GM23338 (cell line): ENCODE results near the gene ZNF536. TPM values are rescaled to one million over a fixed set of nuclear protein-coding genes. Genes with fewer than 3 reads are reported as not detected.

Source experiments
- ATAC-seq: fragments of 200-7000 bp; cut with Tn5 transposase; 3 replicates; pipeline ENCODE4 v1.9.1; 2020
- DNase-seq: peaks from one replicate; pipeline ENCODE4 v3.0.0-alpha.2; 2015; ENCODE audit warnings: low spot score
- H2AFZ ChIP-seq: fragments of 200-600 bp; sonication (generic); 2 replicates; pipeline ENCODE4 v1.8.0; 2016; ENCODE audit warnings: antibody characterized with exemption, mild to moderate bottlenecking, moderate library complexity
- H3F3A ChIP-seq: fragments of 200-600 bp; sonication (generic); replicated peaks from 2 replicates; pipeline ENCODE4 v1.8.0; 2017; ENCODE audit warnings: antibody characterized with exemption, mixed run types, low read depth
- H3K27ac ChIP-seq: fragments of 200-600 bp; sonication (generic); 2 replicates; pipeline ENCODE4 v1.6.1; 2016; ENCODE audit warnings: low read depth
- H3K27me3 ChIP-seq: fragments of 200-600 bp; sonication (generic); 2 replicates; pipeline ENCODE4 v1.8.0; 2016; ENCODE audit warnings: mild to moderate bottlenecking, mixed run types, moderate library complexity; ENCODE audit not compliant: insufficient read depth
- H3K36me3 ChIP-seq: fragments of 200-600 bp; sonication (generic); 2 replicates; pipeline ENCODE4 v1.8.0; 2016; ENCODE audit warnings: mild to moderate bottlenecking; ENCODE audit not compliant: insufficient read depth
- H3K4me1 ChIP-seq: fragments of 200-600 bp; sonication (generic); 2 replicates; pipeline ENCODE4 v1.8.0; 2016; ENCODE audit warnings: mild to moderate bottlenecking, moderate library complexity; ENCODE audit not compliant: insufficient read depth
- H3K4me2 ChIP-seq: fragments of 200-600 bp; sonication (generic); 2 replicates; pipeline ENCODE4 v1.7.1; 2017; ENCODE audit warnings: mixed run types
- H3K4me3 ChIP-seq: fragments of 200-600 bp; sonication (generic); 2 replicates; pipeline ENCODE4 v1.6.1; 2016; ENCODE audit warnings: mixed run types
- H3K79me2 ChIP-seq: fragments of 200-600 bp; sonication (generic); replicated peaks from 2 replicates; pipeline ENCODE4 v1.8.0; 2017; ENCODE audit warnings: mild to moderate bottlenecking; ENCODE audit not compliant: insufficient read depth
- H3K9me2 ChIP-seq: fragments of 200-600 bp; sonication (generic); 2 replicates; pipeline ENCODE4 v1.8.0; 2017; ENCODE audit not compliant: insufficient read depth
- H4K20me1 ChIP-seq: fragments of 200-600 bp; sonication (generic); replicated peaks from 2 replicates; pipeline ENCODE4 v1.8.0; 2017; ENCODE audit warnings: mild to moderate bottlenecking; ENCODE audit not compliant: insufficient read depth
- H3K27ac Mint-ChIP-seq: 2 replicates; pipeline ENCODE4 v1.8.0; 2020; ENCODE audit warnings: inconsistent platforms, mild to moderate bottlenecking, moderate library complexity, mixed read lengths
- H3K27me3 Mint-ChIP-seq: 3 replicates; pipeline ENCODE4 v1.8.0; 2022; ENCODE audit warnings: low read depth, mild to moderate bottlenecking, moderate library complexity, mixed read lengths, inconsistent platforms; ENCODE audit not compliant: insufficient read depth, poor library complexity
- H3K36me3 Mint-ChIP-seq: 3 replicates; pipeline ENCODE4 v1.8.0; 2021; ENCODE audit warnings: low read depth, mild to moderate bottlenecking, inconsistent platforms, moderate library complexity, mixed read lengths
- H3K4me1 Mint-ChIP-seq: 3 replicates; pipeline ENCODE4 v1.8.0; 2020; ENCODE audit warnings: mild to moderate bottlenecking, inconsistent platforms, mixed read lengths
- H3K4me3 Mint-ChIP-seq: 3 replicates; pipeline ENCODE4 v1.8.0; 2021; ENCODE audit warnings: moderate library complexity, mild to moderate bottlenecking, inconsistent platforms, mixed read lengths
- H3K9me3 Mint-ChIP-seq: 3 replicates; pipeline ENCODE4 v1.8.0; 2020; ENCODE audit warnings: moderate library complexity, mild to moderate bottlenecking, inconsistent platforms, mixed read lengths
- CREB1 ChIP-seq: fragments of 250-450 bp; sonication (Bioruptor Pico); IDR thresholded peaks from 2 replicates; pipeline ENCODE4 v1.5.0; 2020; ENCODE audit warnings: low read depth, mild to moderate bottlenecking, moderate library complexity
- CTCF ChIP-seq, 2 experiments: fragments of 200-600 bp in 1 of 2; sonication (generic) in 1 of 2; conservative IDR thresholded peaks; 2 replicates each; pipeline versions ENCODE4 v1.5.1 to v1.6.1; 2016 to 2017; ENCODE audit warnings: antibody characterized with exemption in 2 of 2, low read depth in 2 of 2, mild to moderate bottlenecking in 2 of 2, moderate library complexity in 1 of 2
- EZH2 ChIP-seq: fragments of 200-600 bp; sonication (generic); IDR thresholded peaks from one replicate; pipeline ENCODE4 v1.8.0; 2017; ENCODE audit warnings: antibody characterized with exemption, mild to moderate bottlenecking, low read depth; ENCODE audit not compliant: unreplicated experiment
- EZH2phosphoT487 ChIP-seq: fragments of 200-600 bp; sonication (generic); IDR thresholded peaks from one replicate; pipeline ENCODE4 v1.8.1; 2018; ENCODE audit warnings: antibody characterized with exemption; ENCODE audit not compliant: unreplicated experiment
- NANOG ChIP-seq: IDR thresholded peaks from 2 replicates; pipeline ENCODE4 v1.6.1; 2016; ENCODE audit warnings: antibody characterized with exemption, borderline replicate concordance
- POLR2AphosphoS5 ChIP-seq: IDR thresholded peaks from 2 replicates; pipeline ENCODE4 v1.6.1; 2016; ENCODE audit warnings: antibody characterized with exemption, low read depth
- REST ChIP-seq: IDR thresholded peaks from one replicate; pipeline ENCODE4 v1.6.1; 2018; ENCODE audit warnings: antibody characterized with exemption; ENCODE audit not compliant: unreplicated experiment
- STAT1 ChIP-seq: IDR thresholded peaks from one replicate; pipeline ENCODE4 v1.6.1; 2016; ENCODE audit warnings: antibody characterized with exemption; ENCODE audit not compliant: unreplicated experiment
- ZNF114 ChIP-seq: fragments of 250-450 bp; sonication (Bioruptor Pico); IDR thresholded peaks from 2 replicates; pipeline ENCODE4 v1.5.0; 2020; ENCODE audit warnings: mild to moderate bottlenecking, moderate library complexity
- ZNF331 ChIP-seq: fragments of 250-450 bp; sonication (Bioruptor Pico); IDR thresholded peaks from 2 replicates; pipeline ENCODE4 v1.5.0; 2020; ENCODE audit warnings: low read depth, mild to moderate bottlenecking, moderate library complexity
- ZNF462 ChIP-seq: fragments of 250-450 bp; sonication (Bioruptor Pico); IDR thresholded peaks from 2 replicates; pipeline ENCODE4 v1.5.0; 2020; ENCODE audit warnings: mild to moderate bottlenecking, moderate library complexity
- polyA plus RNA-seq: library from polyadenylated mRNA; unstranded; fragments of >200 nt; fragmentation: Nextera tagmentation; extraction: Ambion mirVana; gene quantifications from 2 replicates; pipeline ENCODE4 v1.2.1, GENCODE V29; 2016
- total RNA-seq: library from RNA; depleted of rRNA; stranded (reverse); fragments of >200 nt; shearing (Covaris generic); gene quantifications from 2 replicates; pipeline ENCODE4 v1.2.3, GENCODE V29; 2014

The ZNF536 gene
- total and polyA plus RNA-seq, 2 experiments from 2014 or later, result 0.07 TPM; not detected in 1

DNA sequence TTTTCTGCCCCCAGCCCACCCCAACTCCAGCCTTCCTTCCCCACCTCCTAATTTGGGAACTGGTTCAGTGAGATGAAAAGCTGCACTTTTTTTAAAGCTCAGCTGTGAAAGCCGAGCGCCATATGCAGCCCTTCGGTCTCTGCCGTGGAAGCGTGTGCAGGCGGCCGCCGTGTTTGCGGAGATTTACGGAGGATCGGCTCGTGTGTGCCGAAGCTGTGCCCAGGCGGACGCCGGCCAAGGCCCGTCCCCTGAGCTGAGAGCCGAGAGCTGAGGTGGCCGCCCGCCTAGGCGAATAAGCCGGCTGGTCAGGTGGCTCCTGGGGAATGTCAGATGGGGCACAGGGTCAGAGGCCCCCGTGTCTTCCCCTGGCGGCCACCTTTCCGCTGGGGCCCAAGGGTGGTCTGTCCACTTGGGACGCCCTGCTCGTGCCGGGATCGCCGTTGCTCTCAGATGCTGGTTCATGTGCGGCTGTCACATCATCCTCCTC lies 78.7 kb downstream of the ZNF536 start:
- no peaks in the 10 kb centered on the region; the same call in 1 of the 2 replicates for H3K9me2 ChIP-seq
- H3K79me2 ChIP-seq, result no peaks in the 10 kb centered on the region
- H3K4me2 ChIP-seq, result peak overlapping the region; percentile 50; the same call in 1 of the 2 replicates
- no peaks in the 10 kb centered on the region for H3K36me3 Mint-ChIP-seq
- H3K4me3 Mint-ChIP-seq, result no peak overlapping the region
- H3K9me3 Mint-ChIP-seq, result no peaks in the 10 kb centered on the region
- DNase-seq (no peak), ATAC-seq (peak; percentile 26)
- peaks cover 57% of the 10 kb centered on the region for H3K4me1 Mint-ChIP-seq
- no peak overlapping the region for H2AFZ ChIP-seq
- H4K20me1 ChIP-seq, result no peaks in the 10 kb centered on the region
- peaks cover 33% of the 10 kb centered on the region for H3K4me1 ChIP-seq
- H3K27me3 Mint-ChIP-seq, result peaks cover 7% of the 10 kb centered on the region
- H3K27me3 ChIP-seq, result no peaks in the 10 kb centered on the region
- H3K4me3 ChIP-seq, result no peak overlapping the region
- no peaks in the 10 kb centered on the region for H3K36me3 ChIP-seq
- no peaks in the 10 kb centered on the region for H3F3A ChIP-seq
- H3K27ac Mint-ChIP-seq, result peak overlapping the region; percentile 84
- no peak overlapping the region for H3K27ac ChIP-seq
- no peak for TF ChIP-seq STAT1

DNA sequence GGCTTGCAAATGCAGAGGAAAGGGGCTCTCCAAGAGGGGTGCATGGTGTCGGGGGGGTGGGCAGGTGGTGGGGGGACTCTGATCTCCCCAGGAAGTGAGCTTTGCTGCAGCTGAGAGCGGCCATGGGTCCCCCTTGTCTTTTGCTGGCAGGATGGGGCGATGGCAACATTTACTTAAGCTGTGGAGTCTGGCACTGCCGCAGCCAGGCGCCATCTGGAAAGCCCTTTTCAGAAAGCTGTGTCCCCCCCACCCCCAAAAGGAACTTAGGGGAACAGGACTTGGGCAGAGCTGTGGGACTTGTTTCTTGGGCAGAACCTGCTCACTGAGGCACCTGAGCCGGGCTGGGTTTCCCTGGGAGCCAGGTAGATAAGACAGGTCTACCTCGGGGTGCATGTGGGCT lies 80.7 kb downstream of the ZNF536 start:
- H3K4me2 ChIP-seq, result no peak overlapping the region
- H3K27ac Mint-ChIP-seq, result 0 out of 2 replicates have a peak overlapping the region, but pooled peaks have one; percentile 1
- H3K4me3 Mint-ChIP-seq, result no peak overlapping the region
- H3K4me3 ChIP-seq, result no peak overlapping the region
- H3K27ac ChIP-seq, result no peak overlapping the region
- peaks cover 24% of the 10 kb centered on the region for H3K4me1 ChIP-seq
- H3F3A ChIP-seq, result no peaks in the 10 kb centered on the region
- H3K27me3 ChIP-seq, result no peaks in the 10 kb centered on the region
- no peak for DNase-seq
- H3K4me1 Mint-ChIP-seq, result peaks cover 40% of the 10 kb centered on the region
- ATAC-seq, result no peak
- H2AFZ ChIP-seq, result no peak overlapping the region
- no peaks in the 10 kb centered on the region for H3K36me3 ChIP-seq
- H3K36me3 Mint-ChIP-seq, result no peaks in the 10 kb centered on the region
- H3K9me2 ChIP-seq, result no peaks in the 10 kb centered on the region; the same call in 1 of the 2 replicates
- no peaks in the 10 kb centered on the region for H4K20me1 ChIP-seq
- H3K79me2 ChIP-seq, result no peaks in the 10 kb centered on the region
- H3K9me3 Mint-ChIP-seq, result no peaks in the 10 kb centered on the region
- peaks cover 15% of the 10 kb centered on the region for H3K27me3 Mint-ChIP-seq
- TF ChIP-seq STAT1 (no peak), NANOG (no peak), ZNF331 (no peak), ZNF462 (CRISPR knock-in tag) (no peak), ZNF114 (no peak), POLR2AphosphoS5 (no peak), EZH2phosphoT487 (no peak), CTCF (conservative IDR thresholded peaks at IDR 0.05; ENCODE audit: low read depth in 2 of 2) (no peak), REST (no peak), CREB1 (CRISPR knock-in tag) (no peak), EZH2 (no peak)
